ENCODE results near the gene CIAPIN1. TPM values are rescaled to one million over a fixed set of nuclear protein-coding genes. Genes with fewer than 3 reads are reported as not detected.

The CIAPIN1 gene
- 33.4 TPM for total RNA-seq

GRCh38 chr16:57447186-57447962 is at the start of gene CIAPIN1, which contains the start of gene COQ9:
CIAPIN1 (minus strand) TSS chr16:57447385; CDS start chr16:57440928, 6,457 bp downstream.
COQ9 (plus strand) TSS chr16:57447479; CDS start chr16:57447506, 27 bp downstream.
- DNase-seq (ENCODE audit: low read depth in 2 of 3, low spot score in 2 of 3): peak; percentile 84 to 96 (median 92)

GRCh38 chr16:57493767-57494166 is 46.6 kb upstream of the CIAPIN1 start:
- no peak for DNase-seq (ENCODE audit: low read depth in 2 of 3, low spot score in 2 of 3)

DNA sequence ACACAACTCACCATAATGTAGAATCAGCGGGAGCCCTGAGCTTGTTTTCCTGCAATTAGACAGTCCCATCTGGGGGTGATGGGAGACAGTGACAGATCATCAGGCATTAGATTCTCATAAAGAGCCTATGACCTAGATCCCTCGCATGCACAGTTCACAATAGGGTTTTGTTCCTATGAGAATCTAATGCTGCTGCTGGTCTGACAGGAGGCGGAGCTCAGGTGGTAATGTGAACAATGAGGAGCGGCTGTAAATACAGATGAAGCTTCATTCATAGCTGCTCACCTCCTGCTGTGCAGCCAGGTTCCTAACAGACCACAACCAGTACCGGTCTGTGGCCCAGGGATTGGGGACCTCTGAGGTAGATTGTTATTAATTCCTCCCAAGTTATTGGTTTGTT is 42.0 kb upstream of the CIAPIN1 start:
- no peak for DNase-seq (ENCODE audit: low read depth in 2 of 3, low spot score in 2 of 3)

DNA sequence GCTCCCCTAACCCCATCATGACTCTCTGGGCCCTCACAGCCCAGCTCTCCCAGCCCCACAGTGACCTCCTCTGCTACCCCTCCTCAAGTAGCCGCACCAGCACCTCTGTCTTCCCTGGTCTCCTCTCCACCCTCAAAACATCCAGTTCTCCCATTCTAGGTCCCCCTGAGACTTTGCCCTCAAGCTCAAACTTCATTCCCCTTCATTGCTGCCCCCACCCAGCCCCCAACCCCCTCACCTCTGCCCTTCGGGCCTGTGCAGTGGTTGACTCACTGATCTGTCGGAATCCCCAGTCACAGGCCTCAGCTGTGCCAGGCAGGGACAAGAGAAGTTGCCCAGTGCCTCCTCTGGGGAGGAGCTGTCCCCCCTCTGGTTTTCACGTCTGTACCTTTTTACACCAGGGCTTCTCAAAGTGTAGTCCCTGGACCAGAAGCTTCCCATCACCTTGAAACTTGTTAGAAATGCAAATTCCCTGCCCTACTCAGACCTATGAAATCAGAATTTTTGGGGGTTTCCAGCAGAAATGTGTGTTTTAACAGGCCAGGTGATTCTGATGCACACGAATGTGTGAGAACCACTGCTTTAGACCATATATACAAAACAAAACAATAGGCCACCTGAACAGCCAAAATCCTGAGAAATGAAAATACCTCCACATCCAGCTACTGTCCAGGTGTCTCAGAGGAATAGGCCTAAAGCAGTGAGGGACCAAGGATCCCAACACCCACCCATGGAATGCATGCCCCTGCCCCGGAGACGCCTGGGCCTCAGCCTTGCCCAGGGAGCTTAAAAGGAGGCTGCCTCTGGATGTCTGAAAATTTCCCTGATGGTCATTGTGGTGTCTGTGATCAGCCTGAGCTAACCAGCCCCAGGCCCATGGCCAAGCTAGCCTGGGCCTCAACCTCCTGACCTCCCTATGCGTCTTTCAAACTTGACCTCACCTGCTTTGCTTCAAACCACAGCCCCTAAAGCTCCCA is 40.0 kb upstream of the CIAPIN1 start:
- DNase-seq (ENCODE audit: low read depth in 2 of 3, low spot score in 2 of 3): no peak

DNA sequence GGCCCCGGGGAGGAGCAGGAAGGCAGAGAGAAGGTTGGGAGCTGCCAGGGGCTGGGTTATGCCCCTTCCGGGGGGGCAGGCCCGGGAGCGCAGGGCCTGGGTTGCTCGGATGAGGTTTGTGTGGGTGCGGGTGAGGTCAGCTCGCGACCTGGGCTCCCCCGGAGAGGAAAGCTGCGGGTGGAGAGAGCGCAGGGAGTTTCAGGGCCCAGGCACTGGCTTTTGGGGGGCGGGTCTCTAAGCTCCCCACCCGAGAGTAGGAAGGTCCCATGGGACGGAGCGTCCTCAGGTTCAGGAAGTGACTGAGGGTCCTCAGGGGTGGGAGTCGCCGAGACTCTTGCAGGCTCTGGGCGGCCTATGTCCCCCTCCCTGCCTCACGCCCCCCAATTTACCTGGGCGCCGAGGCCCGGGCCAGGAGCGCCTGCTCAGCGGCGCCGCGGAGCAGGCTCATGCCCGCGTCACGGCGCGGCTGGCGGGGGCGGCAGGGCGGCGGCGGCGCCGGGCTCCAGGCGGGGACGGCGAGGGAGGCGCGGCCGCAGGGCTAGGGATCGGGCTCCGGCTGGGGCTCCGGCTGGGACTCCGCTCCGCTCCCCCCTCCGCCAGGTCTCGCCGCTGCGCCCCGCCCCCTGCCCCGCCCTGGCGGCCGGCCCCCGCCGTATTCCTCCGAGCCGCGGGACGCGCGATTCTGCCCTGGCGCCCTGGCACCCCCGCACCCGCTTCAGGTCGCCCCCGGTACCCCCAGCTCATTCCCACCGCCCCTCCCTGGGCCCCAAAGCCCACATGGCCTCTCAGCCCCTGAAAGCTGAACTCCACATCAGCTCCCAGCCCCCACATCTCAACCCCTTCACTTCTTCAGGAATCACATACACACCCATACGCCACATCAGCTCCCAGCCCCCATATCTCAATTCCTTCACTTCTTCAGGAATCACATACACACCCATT is 39.0 kb upstream of the CIAPIN1 start, which contains the start of gene DOK4:
DOK4 (minus strand) TSS at position 578 of the 942 bp plus-strand sequence. CDS start 6,986 bp downstream, outside the sequence.
- peak; percentile 50 to 67 (median 64) for DNase-seq (ENCODE audit: low read depth in 2 of 3, low spot score in 2 of 3)

GRCh38 chr16:57485091-57485915 is 38.1 kb upstream of the CIAPIN1 start:
- no peak for DNase-seq (ENCODE audit: low read depth in 2 of 3, low spot score in 2 of 3)

DNA sequence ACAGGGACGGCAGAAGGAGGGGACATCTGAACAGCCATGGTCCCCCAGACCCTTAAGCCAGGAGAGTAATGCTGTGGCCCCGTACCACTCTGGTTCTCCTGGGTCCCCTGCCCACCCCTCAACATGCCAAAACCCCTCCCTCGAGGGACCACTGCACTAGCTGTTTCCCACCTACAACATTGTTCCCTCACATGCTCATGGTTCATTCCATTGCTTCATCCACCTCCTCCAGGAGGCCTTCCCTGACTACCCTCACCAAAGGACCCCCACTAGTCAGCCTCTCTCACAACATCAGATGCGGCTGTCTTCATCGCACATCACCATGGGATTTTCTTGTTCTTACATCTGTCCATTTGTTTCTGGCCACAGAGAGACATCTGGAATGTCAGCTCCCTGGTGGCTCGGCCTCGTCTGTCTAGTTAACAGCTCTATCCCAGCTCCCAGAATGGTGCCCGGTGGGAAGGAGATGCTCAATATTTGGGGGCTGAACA is 37.4 kb upstream of the CIAPIN1 start:
- no peak for DNase-seq (ENCODE audit: low read depth in 2 of 3, low spot score in 2 of 3)

DNA sequence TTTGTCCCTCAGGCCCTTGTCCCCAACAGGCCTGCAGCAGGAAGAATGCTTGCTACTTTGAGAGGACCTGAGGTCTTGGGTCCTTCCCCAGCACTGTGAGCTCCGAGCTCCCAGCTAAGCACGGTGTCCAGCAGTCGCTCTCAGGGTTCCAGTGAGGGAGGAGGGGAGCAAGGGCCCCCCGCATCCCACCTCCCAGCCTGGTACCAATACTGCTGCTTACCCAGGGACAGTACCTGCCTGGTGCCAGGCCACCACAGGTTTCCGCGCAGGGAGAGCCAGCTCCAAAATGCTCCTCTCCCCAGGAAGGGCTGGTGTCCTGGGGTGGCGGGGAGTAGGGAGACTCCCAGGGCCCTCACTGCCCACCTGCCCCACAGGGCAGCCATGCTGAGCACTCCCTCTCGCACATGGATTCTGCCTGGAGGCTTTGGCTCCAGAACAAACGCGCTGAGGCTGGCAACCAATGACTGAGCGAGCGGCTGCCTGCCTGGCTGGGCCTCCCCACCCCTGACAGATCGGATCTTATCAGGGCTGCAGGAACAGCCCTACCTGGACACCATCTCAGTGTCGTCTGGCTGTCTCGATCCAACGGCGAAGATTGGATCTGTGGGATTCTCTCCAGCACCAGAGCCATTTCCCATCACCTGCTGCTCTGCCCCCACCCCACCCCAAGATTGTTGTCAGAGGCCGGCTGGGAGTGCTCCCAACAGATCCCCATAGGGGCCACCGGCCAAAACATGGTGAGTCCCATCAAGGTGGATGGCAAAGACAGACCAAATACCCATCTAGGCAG is 36.7 kb upstream of the CIAPIN1 start:
- no peak for DNase-seq (ENCODE audit: low read depth in 2 of 3, low spot score in 2 of 3)

DNA sequence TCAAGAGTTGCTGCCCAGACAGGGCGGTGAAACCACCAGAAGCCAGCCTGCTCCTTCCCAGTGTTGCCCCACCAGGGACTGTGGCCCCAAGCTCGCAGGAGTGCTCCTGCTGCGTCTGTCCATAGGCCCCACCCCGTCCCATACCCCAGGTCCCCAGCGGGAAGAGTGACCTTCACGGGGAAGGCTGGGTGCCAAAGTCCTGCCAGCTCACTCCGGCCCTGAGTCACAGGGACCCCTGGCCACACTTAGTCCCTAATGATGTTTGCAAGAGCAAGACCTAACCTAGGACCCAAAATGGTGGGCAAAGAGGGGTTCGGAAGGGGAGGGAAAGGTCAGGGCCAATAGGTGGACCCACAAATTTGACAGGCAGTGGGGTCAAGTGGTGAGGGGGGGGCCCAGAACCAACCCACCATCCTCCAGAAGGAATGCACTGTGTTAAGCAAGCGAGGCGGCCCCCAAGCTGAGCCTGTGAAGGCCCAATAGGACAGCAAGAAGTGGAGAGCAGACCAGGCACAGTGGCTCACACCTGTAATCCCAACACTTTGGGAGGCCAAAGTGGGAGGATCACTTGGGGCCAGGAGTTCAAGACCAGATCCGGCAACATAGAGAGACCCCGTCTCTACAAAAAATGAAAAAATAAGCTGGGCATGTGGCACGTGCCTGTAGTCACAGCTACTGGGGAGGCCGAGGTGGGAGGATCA is 35.8 kb upstream of the CIAPIN1 start:
- DNase-seq (ENCODE audit: low read depth in 2 of 3, low spot score in 2 of 3): no peak

DNA sequence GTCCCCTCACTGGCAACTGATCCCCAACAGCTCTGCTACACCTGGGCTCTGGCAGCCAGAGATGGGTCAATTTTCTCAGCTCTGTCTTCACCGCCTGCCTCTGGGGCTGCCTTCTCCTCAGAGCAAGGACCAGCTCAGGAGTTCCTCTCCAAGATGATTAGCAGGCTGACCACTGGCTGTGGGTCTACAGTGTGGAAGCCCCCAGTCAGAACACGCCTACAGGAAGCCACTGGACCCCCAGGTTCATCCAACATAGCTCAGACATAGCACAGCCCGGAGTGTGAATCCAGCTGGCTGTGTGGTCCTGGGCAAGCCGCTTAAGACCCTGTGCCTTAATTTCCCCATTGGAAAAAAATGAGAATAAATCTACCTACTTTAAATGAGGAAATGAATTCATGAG is 34.2 kb upstream of the CIAPIN1 start:
- no peak for DNase-seq (ENCODE audit: low read depth in 2 of 3, low spot score in 2 of 3)

- no peak for DNase-seq (ENCODE audit: low read depth in 2 of 3, low spot score in 2 of 3)
Observed at GRCh38 chr16:57480754-57481230, 33.6 kb upstream of the CIAPIN1 start.

GRCh38 chr16:57479976-57480753 is 33.0 kb upstream of the CIAPIN1 start:
- DNase-seq (ENCODE audit: low read depth in 2 of 3, low spot score in 2 of 3): no peak

DNA sequence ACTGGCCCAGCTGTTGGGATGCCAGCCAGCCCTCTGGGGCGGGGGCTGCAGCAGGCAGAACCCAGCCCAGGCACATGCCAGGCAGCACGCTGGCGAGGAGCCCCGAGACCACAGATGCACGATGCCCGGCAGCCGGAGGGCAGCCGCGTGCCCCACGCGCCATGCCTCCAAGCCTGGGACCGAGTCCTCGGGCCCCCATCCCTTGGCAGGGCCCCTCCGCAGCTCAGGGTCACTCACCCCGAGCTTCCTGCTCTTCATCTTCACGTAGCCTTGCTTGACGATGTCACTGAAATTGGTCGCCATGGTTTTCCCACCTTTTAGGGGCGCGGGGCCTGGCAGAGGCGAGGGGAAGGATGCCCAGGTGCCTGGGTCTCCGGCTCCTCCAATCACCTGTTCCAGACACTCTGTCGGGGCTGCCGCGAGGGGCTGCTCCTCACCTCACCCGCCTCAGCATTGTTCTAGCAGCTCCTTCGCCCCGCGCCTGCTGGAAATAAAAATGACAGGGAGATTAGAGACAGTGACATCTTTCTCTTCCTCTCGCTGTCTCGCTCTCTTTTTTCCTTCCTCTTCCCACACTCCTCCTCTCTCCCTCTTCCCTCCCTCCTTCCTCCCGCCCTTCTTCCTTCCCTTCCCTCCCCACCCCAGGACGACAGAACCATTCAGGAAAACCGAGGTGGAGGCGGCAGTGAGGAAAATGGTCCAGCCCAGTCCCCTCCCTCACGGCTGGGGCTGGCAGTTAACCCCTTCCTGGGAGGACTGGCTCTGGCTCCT is 32.2 kb upstream of the CIAPIN1 start:
- no peak for DNase-seq (ENCODE audit: low read depth in 2 of 3, low spot score in 2 of 3)

GRCh38 chr16:57478396-57479204 is 31.4 kb upstream of the CIAPIN1 start:
- DNase-seq (ENCODE audit: low read depth in 2 of 3, low spot score in 2 of 3): peak in 1 of 3 donors; percentile 43

DNA sequence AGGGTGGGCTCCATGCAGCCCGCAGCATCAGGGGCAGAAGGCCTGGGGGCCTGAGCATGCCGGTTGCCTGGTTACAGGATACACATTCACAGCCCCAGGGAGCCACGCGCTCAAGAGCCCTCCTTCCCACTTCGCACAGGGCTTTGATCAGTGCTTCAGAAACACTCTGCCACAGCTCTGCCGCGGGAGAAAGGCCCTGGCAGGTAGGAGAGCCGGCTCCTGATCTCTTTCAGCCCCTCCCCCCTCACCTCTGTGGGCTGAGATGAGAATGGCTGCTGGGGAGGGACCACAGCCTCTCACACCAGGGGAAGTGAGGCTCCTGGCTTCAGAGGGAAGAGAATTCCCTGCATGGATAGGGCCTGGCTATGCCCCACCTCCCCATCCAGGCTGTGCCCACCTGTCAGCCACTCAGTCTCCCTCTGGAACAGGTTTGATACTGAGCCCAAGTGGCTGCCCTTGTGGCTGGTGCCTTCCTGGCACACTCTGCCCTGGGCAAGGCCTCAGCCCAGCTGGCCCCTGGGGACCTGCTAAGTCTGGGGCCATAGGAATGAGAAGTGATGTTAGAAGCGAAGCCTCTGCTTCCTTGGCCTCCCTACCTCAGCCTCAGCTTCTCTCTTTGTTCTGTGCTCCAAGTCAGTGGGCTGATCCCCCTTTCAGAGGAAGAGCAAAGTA is 30.5 kb upstream of the CIAPIN1 start:
- no peak for DNase-seq (ENCODE audit: low read depth in 2 of 3, low spot score in 2 of 3)
